NB4 (cell line): ENCODE data around the gene LIN54.

Experiments used
- DNase-seq: peaks from one replicate; pipeline ENCODE4 v3.0.0; 2010; ENCODE audit warnings: low read depth
- H3K4me3 ChIP-seq: one replicate; pipeline ENCODE4 v1.5.1; 2011; ENCODE audit warnings: mild to moderate bottlenecking, low read depth, low read length, moderate library complexity
- CTCF ChIP-seq: IDR thresholded peaks from one replicate; pipeline ENCODE4 v1.5.1; 2012; ENCODE audit warnings: low read depth, low read length
- MAX ChIP-seq: IDR thresholded peaks from 2 replicates; pipeline ENCODE4 v1.6.1; 2011; ENCODE audit warnings: low read depth, low read length
- MYC ChIP-seq: IDR thresholded peaks from 2 replicates; pipeline ENCODE4 v1.6.1; 2011; ENCODE audit warnings: low read depth, low read length
- POLR2A ChIP-seq: IDR thresholded peaks from 2 replicates; pipeline ENCODE4 v1.6.1; 2011; ENCODE audit warnings: mild to moderate bottlenecking; ENCODE audit not compliant: insufficient read length; ENCODE audit errors: extremely low read depth

The LIN54 gene

GRCh38 chr4:82893942-82894341 lies 116.7 kb downstream of the LIN54 start:
- DNase-seq = no peak
- TF ChIP-seq POLR2A (no peak), MYC (no peak), MAX (no peak), CTCF (no peak)
- H3K4me3 ChIP-seq = no peak overlapping the region

GRCh38 chr4:82892467-82892802 lies 118.2 kb downstream of the LIN54 start:
- DNase-seq = no peak

GRCh38 chr4:82891707-82892466 lies 118.7 kb downstream of the LIN54 start:
- peak; percentile 35 for DNase-seq
- H3K4me3 ChIP-seq = peak overlapping the region; percentile 68

More at GRCh38 chr4:82892467-82892802, 118.2 kb downstream of the LIN54 start:
- no peak for TF ChIP-seq MYC
- TF ChIP-seq POLR2A = no peak
- TF ChIP-seq CTCF = no peak
- no peak for TF ChIP-seq MAX
- H3K4me3 ChIP-seq = no peak overlapping the region

GRCh38 chr4:82890901-82891706 lies 119.5 kb downstream of the LIN54 start, which contains the start of gene SEC31A:
SEC31A (minus strand) TSS chr4:82891153; CDS start chr4:82881936, 9,217 bp downstream.
- DNase-seq = peak; percentile 97
- peak within 1 kb of the TSS; percentile 90 for H3K4me3 ChIP-seq
- TF ChIP-seq MAX (peak; percentile 86), POLR2A (peak; percentile 82), MYC (peak; percentile 94), CTCF (no peak)

More at GRCh38 chr4:82891707-82892466, 118.7 kb downstream of the LIN54 start:
- no peak for TF ChIP-seq MAX
- no peak for TF ChIP-seq CTCF
- TF ChIP-seq MYC = no peak
- no peak for TF ChIP-seq POLR2A

GRCh38 chr4:82890528-82890900 lies 120.1 kb downstream of the LIN54 start:
- no peak for TF ChIP-seq MYC
- DNase-seq = no peak
- H3K4me3 ChIP-seq = peak overlapping the region; percentile 90

- TF ChIP-seq MYC = no peak
- TF ChIP-seq CTCF = no peak
- TF ChIP-seq POLR2A = no peak
- no peak for TF ChIP-seq MAX
- H3K4me3 ChIP-seq = peak overlapping the region; percentile 90
- DNase-seq = no peak
Measured at GRCh38 chr4:82889287-82889686, 121.3 kb downstream of the LIN54 start.
